Choroid plexus epithelial cell (primary cell): ENCODE measurements around the gene FCHO1.

Experiments
- DNase-seq: peaks from one replicate; pipeline ENCODE4 v3.0.0-alpha.2; 2010; ENCODE audit warnings: low read depth
- H3K4me3 ChIP-seq: 2 replicates; pipeline ENCODE4 v1.5.1; 2011; ENCODE audit warnings: low read depth, mild to moderate bottlenecking, control low read depth, low read length, moderate library complexity
- CTCF ChIP-seq: conservative IDR thresholded peaks from 2 replicates; pipeline ENCODE4 v1.5.1; 2011; ENCODE audit warnings: low read depth, mild to moderate bottlenecking, control low read depth, inconsistent platforms, low read length, moderate library complexity

FCHO1 gene

GRCh38 chr19:17751103-17751911 lies at the start of gene FCHO1:
FCHO1 (plus strand) TSS chr19:17751477; CDS start chr19:17755165, 3,688 bp downstream.
- DNase-seq = no peak
- H3K4me3 ChIP-seq = no peak within 1 kb of the TSS
- no peak for TF ChIP-seq CTCF

GRCh38 chr19:17703824-17704463 lies 47.3 kb upstream of the FCHO1 start:
- DNase-seq = peak; percentile 77
- TF ChIP-seq CTCF = peak; percentile 88
- no peak overlapping the region for H3K4me3 ChIP-seq

GRCh38 chr19:17706750-17707181 lies 44.5 kb upstream of the FCHO1 start:
- no peak overlapping the region for H3K4me3 ChIP-seq
- peak; percentile 58 for DNase-seq
- TF ChIP-seq CTCF = no peak

GRCh38 chr19:17711851-17712250 lies 39.4 kb upstream of the FCHO1 start:
- no peak for TF ChIP-seq CTCF
- DNase-seq = no peak
- no peak overlapping the region for H3K4me3 ChIP-seq

GRCh38 chr19:17716309-17716929 lies 34.9 kb upstream of the FCHO1 start:
- TF ChIP-seq CTCF = peak; percentile 35
- DNase-seq = no peak
- no peak overlapping the region for H3K4me3 ChIP-seq

- TF ChIP-seq CTCF = no peak
- no peak for DNase-seq
Observed at GRCh38 chr19:17718550-17718946, 32.7 kb upstream of the FCHO1 start.

More at GRCh38 chr19:17718550-17718946, 32.7 kb upstream of the FCHO1 start:
- H3K4me3 ChIP-seq = no peak overlapping the region
